ENCODE results near the gene HAGH. TPM values are rescaled to one million over a fixed set of nuclear protein-coding genes. Genes with fewer than 3 reads are reported as not detected.

HAGH gene
- total RNA-seq, 1 donor from 2014 or later: 71.8 TPM

- no peaks in the 10 kb centered on the region for H3K9me3 ChIP-seq
- H3K36me3 ChIP-seq: peaks cover 71% of the 10 kb centered on the region
- no peaks in the 10 kb centered on the region for H3K27me3 ChIP-seq
- peak; percentile 54 for DNase-seq
- H3K27ac ChIP-seq: no peak overlapping the region
- no peak for ATAC-seq
- no peak overlapping the region for H3K4me3 ChIP-seq
- TF ChIP-seq CTCF (IDR thresholded peaks at IDR 0.05): no peak
- H3K4me1 ChIP-seq: no peaks in the 10 kb centered on the region
- intact Hi-C loops (cut with DNase I): no loop called here
These were observed 7.6 kb downstream of the HAGH start for GRCh38 chr16:1818873-1819525.

GRCh38 chr16:1818204-1818872 is 8.3 kb downstream of the HAGH start:
- Histone ChIP-seq H3K9me3 (no peaks in the 10 kb centered on the region), H3K27me3 (no peaks in the 10 kb centered on the region), H3K4me3 (no peak overlapping the region), H3K27ac (no peak overlapping the region), H3K4me1 (peaks cover under 1% of the 10 kb centered on the region), H3K36me3 (peaks cover 73% of the 10 kb centered on the region)
- no peak for TF ChIP-seq CTCF (IDR thresholded peaks at IDR 0.05)
- ATAC-seq (no peak), DNase-seq (no peak)
- intact Hi-C loops (cut with DNase I): no loop called here

GRCh38 chr16:1817716-1818115 is 8.9 kb downstream of the HAGH start:
- Histone ChIP-seq H3K27me3 (no peaks in the 10 kb centered on the region), H3K36me3 (peaks cover 71% of the 10 kb centered on the region), H3K4me3 (no peak overlapping the region), H3K4me1 (peaks cover 6% of the 10 kb centered on the region), H3K9me3 (no peaks in the 10 kb centered on the region), H3K27ac (no peak overlapping the region)
- ATAC-seq (no peak), DNase-seq (no peak)
- no peak for TF ChIP-seq CTCF (IDR thresholded peaks at IDR 0.05)
- intact Hi-C loops (cut with DNase I): no loop called here

- Histone ChIP-seq H3K36me3 (peaks cover 66% of the 10 kb centered on the region), H3K9me3 (no peaks in the 10 kb centered on the region), H3K4me3 (no peak overlapping the region), H3K4me1 (peaks cover 11% of the 10 kb centered on the region), H3K27me3 (no peaks in the 10 kb centered on the region), H3K27ac (no peak overlapping the region)
- ATAC-seq (no peak), DNase-seq (peak; percentile 60)
- no peak for TF ChIP-seq CTCF (IDR thresholded peaks at IDR 0.05)
- intact Hi-C loops (cut with DNase I): no loop called here
These were observed 9.4 kb downstream of the HAGH start for GRCh38 chr16:1817276-1817589.

- no peaks in the 10 kb centered on the region for H3K9me3 ChIP-seq
- ATAC-seq (no peak), DNase-seq (no peak)
- H3K4me3 ChIP-seq: no peak overlapping the region
- H3K27me3 ChIP-seq: no peaks in the 10 kb centered on the region
- peaks cover 60% of the 10 kb centered on the region for H3K36me3 ChIP-seq
- H3K27ac ChIP-seq: no peak overlapping the region
- intact Hi-C loops (cut with DNase I): no loop called here
- peaks cover 12% of the 10 kb centered on the region for H3K4me1 ChIP-seq
- TF ChIP-seq CTCF (IDR thresholded peaks at IDR 0.05): no peak
These were observed 10.0 kb downstream of the HAGH start for GRCh38 chr16:1816396-1817275.

Measured in upper lobe of right lung (tissue), 1 donor.